Hindlimb muscle (tissue), 1 donor: ENCODE measurements around the gene TRIM3. TPM values are rescaled to one million over a fixed set of nuclear protein-coding genes. Genes with fewer than 3 reads are reported as not detected.
"Not testable (repeated sequence)": the region's sequence is repeated elsewhere in the genome, so short reads cannot be mapped to it uniquely, and the experiment has no call there.

Experiments used
- DNase-seq: peaks from one replicate; pipeline ENCODE4 v3.0.0-alpha.2; 2013
- polyA plus RNA-seq: library from polyadenylated mRNA; unstranded; fragments of 120-200 nt; gene quantifications from one replicate; pipeline ENCODE4 v1.2.1, GENCODE V29; 2013; ENCODE audit not compliant: insufficient read length

TRIM3 gene
- polyA plus RNA-seq, result 15.8 TPM

DNA sequence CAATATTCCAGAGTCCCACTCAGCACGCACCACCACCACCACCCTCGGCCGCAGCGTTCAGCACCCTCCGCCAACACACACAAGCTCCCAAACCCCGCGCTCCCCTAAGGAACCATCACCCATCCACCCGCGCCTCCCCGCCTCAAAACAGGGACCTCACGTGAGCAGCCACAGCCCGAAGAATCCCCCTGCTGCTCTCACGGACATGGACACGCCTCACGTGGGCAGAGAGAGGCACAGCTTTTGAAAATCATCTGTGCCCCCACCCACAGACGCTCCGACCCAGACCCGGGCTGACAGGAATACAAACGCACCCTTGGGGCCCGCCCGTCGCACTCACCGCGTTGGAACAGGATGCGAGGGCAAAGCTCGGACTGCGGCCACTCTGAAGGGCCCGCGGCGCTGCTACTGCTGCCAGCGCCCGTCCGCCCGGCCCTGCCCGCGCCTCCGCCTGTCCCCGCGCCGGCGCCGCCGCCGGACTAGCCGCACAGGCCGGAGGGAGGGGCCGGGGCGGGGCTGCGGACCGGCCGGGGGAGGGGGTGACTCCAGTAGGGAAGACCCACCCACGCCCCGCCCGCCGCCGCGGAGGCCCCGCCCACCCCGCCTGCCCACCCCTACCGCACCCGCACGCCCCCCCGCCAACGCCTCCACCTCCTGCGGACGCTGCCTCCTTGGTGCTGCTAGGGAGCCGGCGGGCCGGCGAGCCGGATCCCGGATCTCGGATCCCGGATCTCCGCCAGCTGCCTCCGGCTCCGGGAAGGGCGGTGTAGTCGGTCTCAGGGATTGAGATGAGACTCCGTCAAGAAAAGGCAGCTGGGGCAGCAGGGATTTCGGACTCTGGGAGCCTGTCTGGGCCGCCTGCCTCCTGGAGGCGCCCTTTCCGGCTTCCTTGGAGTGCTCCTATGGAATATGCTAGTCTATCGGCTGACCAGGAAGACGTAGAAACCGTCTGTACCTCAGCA is at the start of gene TRIM3:
Gene TRIM3 (minus strand): TSS at position 491 of the 962 bp plus-strand sequence. CDS start 8,246 bp downstream, outside the sequence.
- peak; percentile 87 for DNase-seq

DNA sequence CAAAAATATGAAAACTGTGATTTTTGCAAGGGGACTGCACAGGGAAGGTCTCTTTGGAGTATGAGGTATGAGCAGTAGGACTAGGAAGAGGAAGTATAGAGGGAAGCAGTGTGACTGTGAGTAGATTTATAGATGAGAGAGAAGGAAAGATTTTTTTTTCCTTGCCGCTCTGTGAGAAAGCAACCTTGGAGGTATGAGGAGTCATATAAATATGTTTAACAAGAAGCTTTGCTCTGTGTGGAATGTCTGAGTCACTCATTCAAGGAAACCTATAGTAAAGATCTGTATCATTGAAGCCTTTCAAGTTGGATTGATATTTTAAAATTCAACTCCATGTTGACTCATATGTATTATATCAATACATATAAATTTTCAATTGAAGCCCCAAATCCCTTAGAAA is 49.5 kb upstream of the TRIM3 start:
- no peak for DNase-seq

DNA sequence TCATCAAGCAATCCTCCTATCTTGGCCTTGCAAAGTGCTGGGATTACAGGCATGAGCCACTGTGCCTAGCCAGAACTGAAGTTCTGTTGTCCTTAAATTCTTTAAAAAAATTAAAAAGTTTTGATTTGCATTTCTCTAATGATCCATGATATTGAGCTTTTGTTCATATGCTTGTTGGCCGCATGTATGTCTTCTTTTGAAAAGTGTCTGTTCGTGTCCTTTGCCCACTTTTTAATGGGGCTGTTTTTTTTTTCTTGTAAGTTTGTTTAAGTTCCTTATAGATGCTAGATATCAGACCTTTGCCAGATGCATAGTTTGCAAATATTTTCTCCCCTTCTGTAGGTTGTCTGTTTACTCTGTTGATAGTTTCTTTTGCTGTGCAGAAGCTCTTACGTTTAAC is 48.2 kb upstream of the TRIM3 start:
- not testable (repeated sequence) for DNase-seq

DNA sequence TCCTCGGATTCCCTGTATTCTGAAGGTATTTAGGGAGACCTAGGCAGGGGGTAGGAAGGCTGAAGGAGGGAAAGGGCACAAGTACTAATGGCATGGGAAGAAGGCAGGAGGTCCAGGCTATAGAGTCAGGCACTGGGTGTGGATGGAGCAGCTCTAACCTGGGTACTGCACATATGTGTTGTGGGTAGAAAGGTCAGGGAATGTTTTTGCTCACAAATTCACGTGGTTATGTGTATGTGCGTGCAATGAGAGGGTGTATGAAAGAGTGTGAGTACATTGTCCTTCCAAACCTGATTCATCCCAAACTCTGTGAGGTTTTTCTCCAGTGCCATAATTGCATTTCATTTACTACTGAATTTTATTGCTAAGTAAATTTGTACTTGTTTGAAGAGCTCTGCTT is 46.5 kb upstream of the TRIM3 start:
- no peak for DNase-seq

DNA sequence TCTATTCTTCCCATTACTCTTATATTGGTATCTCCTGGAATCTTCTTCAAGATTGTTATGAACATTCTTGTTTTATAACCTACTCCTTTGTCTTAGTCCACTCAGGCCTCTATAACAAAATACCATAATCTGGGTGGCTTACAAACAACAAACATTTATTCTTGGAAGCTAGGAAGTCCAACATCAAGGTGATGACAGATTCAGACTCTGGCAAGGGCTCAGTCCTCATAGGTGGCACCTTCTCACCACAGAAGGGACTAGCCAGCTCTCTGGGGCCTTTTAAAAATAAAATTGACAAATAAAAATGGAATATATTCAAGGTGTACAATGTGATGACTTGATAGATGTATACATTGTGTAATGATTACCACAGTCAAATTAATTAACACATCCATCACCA is 43.1 kb upstream of the TRIM3 start:
- no peak for DNase-seq

DNA sequence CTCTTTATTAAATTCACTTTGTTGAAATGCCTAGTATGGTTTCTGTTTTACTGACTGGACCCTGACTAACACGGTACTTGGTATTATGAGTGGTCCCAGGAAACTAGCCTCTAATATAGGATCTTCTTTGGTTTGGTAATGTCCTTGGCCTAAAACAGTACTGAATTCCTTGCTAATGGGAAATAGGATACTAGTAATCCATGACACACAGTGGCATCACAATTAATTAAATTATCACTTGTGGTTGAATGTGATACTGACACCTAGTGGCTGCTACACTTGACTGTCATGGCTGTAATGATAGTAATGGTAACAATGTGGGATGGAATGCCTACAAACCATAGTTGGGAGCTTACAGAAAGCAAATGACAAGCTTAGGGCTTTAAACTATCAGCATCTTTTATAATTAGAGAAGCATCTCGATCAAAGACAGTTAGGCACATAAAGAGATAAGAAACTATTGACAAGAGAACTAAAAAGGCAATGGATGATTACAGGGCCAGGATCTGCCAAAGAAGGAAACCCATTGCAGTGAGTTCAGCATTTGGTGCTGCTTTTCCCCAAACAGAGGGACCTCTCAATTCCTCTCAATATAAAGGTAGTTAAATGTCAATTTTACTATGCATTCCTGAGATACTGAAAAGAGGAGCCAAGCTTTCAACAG is 32.0 kb upstream of the TRIM3 start:
- DNase-seq, result no peak

DNA sequence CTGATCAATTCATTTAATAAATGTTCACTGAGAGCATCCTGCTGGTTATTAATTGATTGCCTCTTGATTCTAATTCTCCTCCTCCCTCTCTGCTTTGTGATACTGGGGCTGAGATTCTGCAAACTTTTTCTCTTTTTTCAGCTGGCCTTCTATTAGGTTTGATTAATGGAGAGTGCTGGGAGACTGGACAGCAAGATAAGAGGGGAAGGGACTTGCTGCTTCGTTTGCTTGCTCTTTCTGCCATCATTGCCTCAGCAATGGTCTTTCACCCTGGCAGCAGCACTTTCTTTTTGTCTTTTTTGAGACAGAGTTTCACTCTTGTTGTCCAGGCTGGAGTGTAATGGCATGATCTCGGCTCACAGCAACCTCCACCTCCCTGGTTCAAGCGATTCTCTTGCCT is 30.4 kb upstream of the TRIM3 start:
- no peak for DNase-seq

DNA sequence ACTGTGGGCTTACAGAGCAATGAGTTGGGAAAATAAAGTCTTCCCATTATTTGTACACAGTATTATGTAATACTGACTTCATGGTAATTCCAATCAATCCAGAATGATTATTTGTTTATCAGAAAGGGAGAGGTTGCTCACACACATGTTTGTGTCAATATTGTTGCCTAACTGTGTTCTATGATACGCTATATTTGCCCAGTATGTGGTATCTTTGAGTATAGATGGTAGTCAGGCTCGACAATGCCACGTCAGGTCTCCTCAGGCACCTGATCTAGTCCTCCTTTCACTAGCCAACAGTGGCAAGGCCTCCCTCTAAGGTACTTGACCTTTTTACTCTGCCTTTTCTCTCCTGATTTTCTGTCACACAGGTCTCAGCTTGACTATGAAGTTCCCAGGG is 28.6 kb upstream of the TRIM3 start:
- DNase-seq, result no peak

DNA sequence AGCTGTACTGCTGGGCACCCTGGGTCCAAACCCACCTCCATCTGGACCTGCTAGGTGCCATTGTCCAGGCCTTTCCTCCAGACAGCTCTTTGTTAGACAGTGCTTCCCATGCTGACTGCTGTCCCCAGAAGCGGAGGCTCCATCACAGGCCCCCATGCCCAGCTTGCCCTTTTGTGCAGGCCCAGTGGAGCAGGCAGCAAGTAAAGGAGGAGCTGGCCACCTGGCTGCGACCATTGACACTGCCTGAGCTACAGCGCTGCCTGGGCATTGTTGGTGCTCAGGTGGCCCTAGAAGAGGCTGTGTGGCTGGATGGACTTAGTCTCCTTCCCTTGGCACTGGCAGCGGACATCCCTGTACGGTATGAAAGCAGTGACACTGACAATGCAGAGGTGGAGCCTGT is 24.8 kb upstream of the TRIM3 start:
- no peak for DNase-seq

DNA sequence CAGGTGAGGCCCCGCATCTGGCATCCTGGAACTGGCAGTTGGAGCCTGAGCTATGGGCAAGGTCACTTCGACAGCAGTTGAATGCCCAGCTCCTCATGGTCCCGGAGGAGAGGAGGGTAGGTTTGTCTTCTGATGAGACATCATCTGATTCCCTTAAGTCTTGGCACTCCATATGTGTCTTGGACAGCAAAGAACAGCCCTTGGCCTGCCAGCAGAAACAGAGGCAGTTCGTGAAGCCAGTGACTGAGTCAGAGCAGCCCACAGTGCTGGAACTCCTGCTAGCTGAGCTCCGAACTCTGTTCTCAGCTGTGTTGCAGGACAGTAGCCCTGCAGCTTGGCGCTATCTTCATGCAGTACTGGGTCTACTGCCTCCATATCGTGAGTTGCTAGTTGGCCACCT is 24.4 kb upstream of the TRIM3 start:
- no peak for DNase-seq

DNA sequence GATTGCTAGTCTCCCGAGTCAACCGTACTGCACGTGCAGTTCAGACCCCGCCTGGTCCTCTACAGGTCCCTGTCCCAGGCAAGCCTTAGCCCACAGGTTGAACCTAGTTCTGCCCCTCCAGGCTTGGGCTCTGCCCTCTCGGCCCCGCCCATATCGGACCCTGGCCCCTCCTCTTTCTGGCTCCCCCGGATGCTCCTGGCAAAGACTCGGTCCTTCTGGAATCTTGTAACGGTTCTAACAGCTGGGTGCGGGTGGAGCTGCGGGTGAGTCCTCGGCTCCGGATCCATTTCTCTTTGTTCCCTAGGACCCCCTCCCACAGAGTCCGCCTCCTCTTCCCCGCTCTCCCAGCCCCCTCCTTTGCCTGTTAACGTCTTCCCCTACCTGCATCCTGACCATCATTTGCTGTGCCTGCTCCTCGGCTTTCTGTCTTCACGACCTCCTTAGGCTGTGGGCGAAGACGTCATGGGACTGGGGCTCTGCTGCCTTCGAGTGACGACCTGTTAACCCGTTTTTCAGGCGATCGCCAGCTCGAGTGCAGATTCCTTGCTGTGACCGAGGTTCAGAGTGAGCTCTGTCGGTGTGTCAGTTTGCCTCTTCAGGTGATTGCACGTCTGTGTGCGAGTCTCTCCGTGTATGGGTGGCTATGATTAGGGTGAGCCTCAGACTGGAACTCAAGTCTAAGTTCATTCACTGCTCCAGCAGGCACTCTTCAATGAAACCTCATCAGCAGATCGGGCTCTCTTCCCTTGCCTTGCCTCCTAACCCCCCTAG is 23.5 kb upstream of the TRIM3 start, which contains the start of gene DNHD1:
Gene DNHD1 (plus strand): TSS at position 212 of the 771 bp plus-strand sequence. CDS start 936 bp downstream, outside the sequence.
- no peak for DNase-seq

DNA sequence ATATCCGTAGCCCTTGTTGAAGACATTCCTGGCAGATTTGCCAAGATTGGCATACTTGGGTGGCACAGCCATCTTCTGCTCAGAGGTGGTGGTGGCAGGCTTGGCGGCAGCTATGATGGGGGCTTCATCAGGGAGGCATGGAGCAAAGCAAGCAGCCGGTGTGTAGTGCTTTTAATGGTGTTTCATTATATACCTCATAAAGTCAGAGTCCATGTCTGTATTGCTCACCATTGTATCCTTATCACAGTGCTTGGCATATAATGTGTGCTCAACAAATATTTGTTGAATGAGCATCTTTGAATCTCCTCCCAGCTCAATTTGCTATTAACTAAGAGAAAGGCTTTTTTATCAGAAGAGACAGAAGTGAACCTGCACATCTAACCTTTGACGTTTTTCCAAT is 15.6 kb upstream of the TRIM3 start:
- DNase-seq, result no peak

DNA sequence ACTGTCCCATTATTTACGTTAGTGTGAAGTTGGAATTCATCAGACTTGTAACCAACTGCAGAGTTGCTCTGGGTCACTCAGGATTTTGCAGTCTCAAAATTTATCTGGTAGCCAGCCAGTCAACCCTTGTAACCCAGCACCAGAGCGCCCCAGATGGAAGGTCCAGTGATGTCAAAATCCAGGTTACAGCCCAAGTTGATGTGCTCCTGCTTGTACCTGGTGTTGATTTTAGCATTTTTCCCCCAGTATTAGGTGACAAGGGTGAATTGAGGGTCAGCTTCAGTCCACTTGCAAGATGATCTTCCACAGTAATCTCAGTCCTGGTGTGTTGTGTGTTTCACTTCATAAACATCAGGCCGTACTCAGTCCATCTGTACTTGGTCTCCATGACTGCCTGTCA is 15.1 kb upstream of the TRIM3 start:
- DNase-seq, result no peak

DNA sequence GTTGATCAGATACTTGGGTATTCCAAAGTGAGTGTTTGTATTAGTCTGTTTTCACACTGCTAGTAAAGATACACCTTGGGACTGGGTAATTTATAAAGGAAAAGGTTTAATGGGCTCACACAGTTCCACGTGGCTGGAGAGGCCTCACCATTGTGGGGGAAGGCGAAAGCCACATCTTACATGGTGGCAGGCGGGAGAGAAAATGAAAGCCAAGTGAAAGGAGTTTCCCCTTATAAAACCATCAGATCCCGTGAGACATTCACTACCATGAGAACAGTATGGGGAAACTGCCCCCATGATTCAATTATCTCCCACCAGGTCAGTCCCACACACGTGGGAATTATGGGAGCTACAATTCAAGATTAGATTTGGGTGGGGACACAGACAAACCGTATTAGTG is 14.6 kb upstream of the TRIM3 start:
- DNase-seq, result no peak

DNA sequence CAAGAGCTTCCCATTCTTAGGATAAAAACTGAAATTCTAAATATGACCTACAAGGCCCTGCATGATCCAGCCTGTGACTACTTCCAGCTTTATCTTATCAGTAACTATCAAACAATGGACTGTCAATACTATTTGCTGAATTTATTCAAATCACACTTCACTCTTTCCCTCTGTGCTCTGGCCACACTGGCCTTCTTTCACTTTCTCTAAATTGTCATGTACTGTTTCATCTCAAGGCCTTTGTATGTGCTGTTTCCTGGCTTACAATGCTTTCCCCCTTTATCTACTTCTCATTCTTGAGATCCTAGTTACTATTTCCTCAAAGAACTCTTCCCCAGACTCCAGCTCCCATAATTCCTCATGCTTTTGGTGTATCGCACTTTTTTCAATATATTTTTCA is 13.2 kb upstream of the TRIM3 start:
- no peak for DNase-seq

DNA sequence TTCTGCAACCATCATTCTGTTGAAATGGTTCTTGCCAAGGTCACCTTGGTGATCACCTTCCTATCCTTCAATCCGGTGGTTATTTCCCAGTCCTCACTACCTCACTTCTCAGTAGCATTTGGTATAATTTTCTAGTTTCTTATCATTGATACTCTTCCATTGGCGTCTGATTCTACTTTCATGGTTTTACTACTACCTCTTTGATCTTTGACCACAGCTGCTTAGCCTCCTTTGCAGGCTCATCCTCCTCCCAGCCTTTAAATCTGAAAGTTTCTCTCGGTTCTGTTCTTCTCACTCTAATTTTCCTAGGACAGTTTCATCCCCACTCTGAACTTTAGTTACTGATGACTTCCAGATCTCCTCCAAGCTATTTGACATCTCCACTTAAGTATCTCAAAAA is 12.5 kb upstream of the TRIM3 start:
- DNase-seq, result no peak

DNA sequence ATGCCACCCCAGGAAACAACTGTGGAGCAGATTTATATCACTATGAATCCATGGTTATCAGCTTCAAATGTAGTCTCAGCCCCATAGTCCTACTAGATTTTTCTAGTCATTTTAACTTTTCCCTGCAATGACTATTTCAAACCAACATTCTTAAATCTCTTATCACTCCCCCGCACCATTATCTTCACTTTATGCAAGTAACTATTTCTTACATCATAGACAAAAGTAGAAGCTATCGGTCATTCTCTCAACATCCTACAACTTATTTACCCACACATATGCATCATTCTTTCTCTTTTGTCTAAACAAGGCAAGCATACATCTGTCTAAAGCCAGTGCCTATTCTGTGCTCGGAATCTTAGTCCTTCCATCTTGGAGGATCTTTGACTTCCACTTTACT is 11.9 kb upstream of the TRIM3 start:
- no peak for DNase-seq

DNA sequence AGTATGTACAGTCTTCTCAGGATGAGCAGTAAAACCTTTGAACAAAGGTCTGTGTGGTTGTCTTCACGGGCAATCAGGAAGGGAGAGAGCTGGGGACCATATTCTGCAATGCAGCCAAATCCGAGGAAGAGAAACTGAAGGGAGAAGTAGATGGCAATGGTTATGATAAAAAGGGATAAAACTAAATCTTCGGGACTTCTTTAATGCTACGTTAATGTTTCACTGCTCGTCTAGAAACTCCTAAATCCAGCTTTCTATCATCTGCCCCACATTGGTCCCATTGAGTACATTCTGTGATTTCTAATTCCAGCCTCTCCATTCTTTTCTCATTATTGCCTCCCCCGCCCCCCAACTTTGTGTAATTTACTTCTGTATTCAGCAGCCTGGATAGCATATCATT is 9.3 kb upstream of the TRIM3 start:
- no peak for DNase-seq

DNA sequence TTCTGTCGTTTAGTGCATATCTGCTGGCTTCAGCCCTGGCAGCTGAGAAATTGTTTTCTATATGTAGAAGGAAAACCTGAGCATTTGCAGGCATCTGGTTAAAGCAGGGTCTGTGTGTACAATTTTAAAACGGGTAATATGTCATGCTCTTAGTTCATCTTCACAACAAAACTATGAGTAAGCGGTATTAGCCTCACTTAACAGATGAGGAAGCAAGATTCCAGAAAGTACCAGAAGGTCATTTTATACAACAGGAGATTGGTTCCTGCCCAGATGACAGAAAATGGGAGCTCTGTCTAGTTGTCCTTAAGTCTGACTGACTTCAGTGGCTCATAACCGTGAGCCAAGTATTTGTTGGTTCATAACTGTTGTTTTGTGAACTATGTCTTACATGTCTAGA is 8.7 kb upstream of the TRIM3 start:
- no peak for DNase-seq

DNA sequence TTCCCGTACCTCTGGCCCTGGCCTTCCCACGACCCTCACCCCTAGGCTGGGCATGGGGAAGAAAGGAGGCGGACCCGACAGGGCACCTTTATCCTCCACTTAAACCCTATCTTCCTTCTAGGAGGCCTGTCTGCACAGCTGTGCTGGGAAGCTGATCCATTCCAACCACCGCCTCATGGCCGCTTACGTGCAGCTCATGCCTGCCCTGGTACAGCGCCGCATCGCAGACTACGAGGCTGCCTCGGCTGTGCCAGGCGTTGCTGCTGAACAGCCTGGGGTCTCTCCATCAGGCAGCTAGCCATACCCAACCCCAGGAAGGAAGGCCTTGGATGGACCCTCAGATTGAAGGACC is 8.2 kb upstream of the TRIM3 start:
- no peak for DNase-seq

DNA sequence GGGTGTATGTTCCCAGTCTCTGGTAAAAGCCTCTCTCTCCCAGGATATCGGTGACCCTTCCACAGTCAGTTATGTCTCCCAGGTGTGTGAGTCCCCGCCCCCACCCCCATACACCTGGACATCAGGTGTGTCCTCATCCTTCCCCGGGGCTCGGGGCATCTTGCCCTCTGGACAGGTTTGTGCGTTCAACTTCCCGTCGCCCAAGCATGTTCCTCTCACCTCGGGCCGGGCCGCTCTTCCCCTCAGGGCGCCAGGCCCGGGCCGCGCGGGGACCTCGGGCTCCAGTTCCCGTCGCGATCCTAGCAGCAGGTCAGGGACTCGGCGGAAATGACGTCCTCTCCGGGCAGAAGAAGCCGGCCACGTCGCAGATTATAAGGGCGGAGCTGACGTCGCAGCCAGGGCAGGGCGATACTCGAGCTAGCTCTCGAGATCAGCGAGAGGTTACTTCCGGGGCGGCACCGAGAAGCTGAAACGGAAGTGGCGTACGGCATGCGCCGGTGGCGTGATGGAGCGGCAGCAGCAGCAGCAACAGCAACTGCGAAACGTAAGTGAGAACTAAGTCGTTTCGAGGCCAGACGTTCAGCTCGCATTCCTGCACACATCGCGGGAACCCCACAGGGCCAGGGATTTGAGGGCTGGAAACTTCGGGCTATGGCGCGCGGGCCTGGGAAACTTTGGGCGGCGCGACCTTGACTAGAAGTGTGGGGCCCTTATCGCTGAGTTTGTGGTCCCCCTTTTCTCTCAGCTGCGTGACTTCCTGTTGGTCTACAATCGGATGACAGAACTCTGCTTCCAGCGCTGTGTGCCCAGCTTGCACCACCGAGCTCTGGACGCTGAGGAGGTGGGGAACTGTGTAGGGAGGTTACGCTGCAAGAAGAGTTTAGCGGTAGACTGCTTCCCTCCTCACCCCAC is 7.5 kb upstream of the TRIM3 start, which contains the start of the genes ARFIP2 and TIMM10B:
Gene ARFIP2 (minus strand): TSS at position 320 of the 912 bp plus-strand sequence. CDS start 910 bp downstream, outside the sequence.
Gene TIMM10B (plus strand): TSS at position 490 of the 912 bp plus-strand sequence. CDS start 16 bp downstream, at position 506.
- DNase-seq, result peak; percentile 99
